ENCODE results near the gene COTL1.

COTL1 gene

DNA sequence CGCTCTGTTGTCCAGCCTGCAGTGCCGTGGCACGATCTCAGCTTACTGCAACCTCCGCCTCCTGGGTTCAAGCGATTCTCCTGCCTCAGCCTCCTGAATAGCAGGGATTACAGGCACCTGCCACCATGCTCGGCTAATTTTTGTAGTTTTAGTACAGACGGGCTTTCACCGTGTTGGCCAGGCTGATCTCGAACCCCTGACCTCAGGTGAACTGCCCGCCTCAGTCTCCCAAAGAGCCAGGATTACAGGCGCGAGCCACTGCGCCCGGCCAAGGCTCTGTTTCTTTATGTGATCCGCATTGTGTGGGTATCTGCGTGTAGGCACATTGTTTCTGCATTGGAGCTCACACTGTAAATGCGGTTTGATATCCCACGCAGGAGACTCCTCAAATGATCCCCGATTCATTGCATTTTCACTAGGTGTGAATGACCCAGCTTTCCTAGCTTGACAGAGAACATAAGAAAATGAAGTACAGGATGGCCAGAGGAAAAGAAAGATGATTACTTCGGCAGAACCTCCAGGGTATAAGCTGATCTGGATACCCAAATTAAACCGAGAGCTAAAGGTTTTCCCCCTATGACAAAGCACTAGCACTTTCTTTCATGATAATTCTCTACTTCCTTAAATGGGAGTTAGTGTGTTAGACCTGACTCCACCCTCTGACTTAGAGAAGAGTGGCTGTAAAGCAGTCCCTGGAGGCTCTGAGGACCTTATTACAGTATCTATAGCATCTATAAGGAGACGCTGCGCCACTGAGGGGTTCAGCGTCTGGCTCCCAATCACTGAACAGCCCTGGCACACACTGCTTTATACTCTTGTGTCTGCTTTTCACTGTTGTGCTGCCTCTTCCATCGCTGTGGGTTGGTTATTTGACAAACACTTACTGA, 17.3 kb downstream of the COTL1 start:
- Histone ChIP-seq H3K4me1 (ENCODE audit: control insufficient read depth, insufficient read depth, low read length) (peaks cover 51% of the 10 kb centered on the region), H3K4me2 (ENCODE audit: low read length) (peak overlapping the region; percentile 72), H3K4me3 (ENCODE audit: low read length) (peak overlapping the region; percentile 18), H3K9ac (ENCODE audit: low read depth, low read length) (peak overlapping the region; percentile 57), H3K36me3 (ENCODE audit: insufficient read depth, low read length) (peaks cover 9% of the 10 kb centered on the region), H3K27me3 (ENCODE audit: control insufficient read depth, insufficient read depth, low read length) (no peaks in the 10 kb centered on the region), H3K9me3 (replicated peaks; ENCODE audit: low read length) (no peaks in the 10 kb centered on the region)

DNA sequence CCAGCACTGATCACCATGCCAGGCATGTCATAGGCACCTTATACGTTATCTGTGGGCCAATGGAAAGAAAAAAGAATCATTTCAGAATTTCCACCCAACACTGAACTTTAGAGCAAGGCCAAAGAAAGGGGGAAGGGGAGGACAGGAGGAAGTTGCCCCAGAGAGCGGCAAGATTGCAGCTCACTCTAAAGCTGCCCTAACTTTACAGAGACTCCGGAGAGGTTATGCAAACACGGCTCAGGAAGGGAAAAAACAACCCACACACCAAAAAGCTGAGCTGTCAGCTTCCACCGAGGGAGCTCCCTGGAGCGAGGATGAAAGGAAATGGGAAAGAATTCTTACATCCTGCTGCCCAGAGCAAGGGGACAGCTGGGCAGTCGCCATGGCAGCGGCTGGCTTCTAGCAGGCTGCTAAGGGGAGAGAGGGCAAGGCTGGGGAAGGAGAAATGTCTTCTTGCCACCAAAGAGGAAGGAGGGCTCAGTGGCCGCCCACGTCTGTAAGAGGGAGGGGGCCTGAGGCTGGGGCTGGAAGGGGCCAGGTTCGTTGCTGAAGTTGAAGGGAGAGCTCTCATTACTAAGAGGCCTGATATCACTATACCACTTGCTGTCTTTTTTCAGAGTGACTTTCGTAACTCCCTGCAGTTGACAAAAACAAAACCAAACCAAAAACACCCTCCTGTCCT, 18.2 kb downstream of the COTL1 start:
- H3K4me3 ChIP-seq (ENCODE audit: low read length), result peak overlapping the region; percentile 29
- peaks cover 5% of the 10 kb centered on the region for H3K36me3 ChIP-seq (ENCODE audit: insufficient read depth, low read length)
- no peaks in the 10 kb centered on the region for H3K9me3 ChIP-seq (replicated peaks; ENCODE audit: low read length)
- H3K9ac ChIP-seq (ENCODE audit: low read depth, low read length), result peak overlapping the region; percentile 57
- H3K4me1 ChIP-seq (ENCODE audit: control insufficient read depth, insufficient read depth, low read length), result peaks cover 51% of the 10 kb centered on the region
- peak overlapping the region; percentile 72 for H3K4me2 ChIP-seq (ENCODE audit: low read length)
- no peaks in the 10 kb centered on the region for H3K27me3 ChIP-seq (ENCODE audit: control insufficient read depth, insufficient read depth, low read length)

DNA sequence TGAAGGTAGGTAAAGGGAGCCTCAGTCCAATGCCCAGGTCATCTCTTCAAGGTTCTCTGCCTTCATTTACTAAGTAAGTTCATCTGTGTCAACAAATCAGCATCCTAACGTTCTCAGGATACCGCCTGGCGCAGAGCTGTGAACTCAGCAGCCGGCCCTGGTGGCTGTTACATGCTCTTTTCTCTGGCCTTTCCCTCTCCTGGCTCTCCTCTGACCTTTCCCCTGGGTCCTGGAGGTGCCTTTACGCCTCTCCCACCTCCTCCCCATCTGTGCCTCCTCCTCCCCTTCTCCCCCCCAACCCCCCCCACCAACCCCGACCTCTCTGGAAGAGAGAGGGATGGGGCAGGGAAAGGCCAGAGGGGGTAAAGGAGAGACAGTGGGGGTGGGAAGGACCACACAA, 19.5 kb downstream of the COTL1 start:
- Histone ChIP-seq H3K4me2 (ENCODE audit: low read length) (no peak overlapping the region), H3K4me1 (ENCODE audit: control insufficient read depth, insufficient read depth, low read length) (peaks cover 48% of the 10 kb centered on the region), H3K27me3 (ENCODE audit: control insufficient read depth, insufficient read depth, low read length) (no peaks in the 10 kb centered on the region), H3K9me3 (replicated peaks; ENCODE audit: low read length) (no peaks in the 10 kb centered on the region), H3K36me3 (ENCODE audit: insufficient read depth, low read length) (peaks cover 10% of the 10 kb centered on the region), H3K9ac (ENCODE audit: low read depth, low read length) (no peak overlapping the region), H3K4me3 (ENCODE audit: low read length) (no peak overlapping the region)

DNA sequence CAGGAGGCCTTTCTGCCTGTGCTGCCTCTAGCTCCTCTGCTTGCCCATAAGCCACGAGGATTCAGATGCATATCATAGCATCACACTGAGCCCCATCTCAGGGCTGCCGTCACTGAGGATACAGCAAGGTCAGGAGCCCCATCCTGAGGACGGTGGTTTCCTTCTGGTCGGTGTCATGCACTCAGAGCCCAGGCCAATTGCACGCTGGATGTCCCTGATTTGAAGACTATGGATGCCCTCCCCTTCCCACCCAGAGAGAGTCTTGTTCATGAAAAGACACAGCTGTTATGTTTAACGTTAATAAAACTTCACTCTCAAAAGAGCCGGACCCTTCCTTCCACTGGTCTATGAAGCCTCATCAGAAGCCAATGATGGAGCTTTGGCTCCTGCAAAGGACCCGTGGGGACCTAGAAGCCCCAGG, 19.9 kb downstream of the COTL1 start:
- Histone ChIP-seq H3K36me3 (ENCODE audit: insufficient read depth, low read length) (peaks cover 13% of the 10 kb centered on the region), H3K4me2 (ENCODE audit: low read length) (no peak overlapping the region), H3K9ac (ENCODE audit: low read depth, low read length) (no peak overlapping the region), H3K27me3 (ENCODE audit: control insufficient read depth, insufficient read depth, low read length) (no peaks in the 10 kb centered on the region), H3K4me3 (ENCODE audit: low read length) (no peak overlapping the region), H3K9me3 (replicated peaks; ENCODE audit: low read length) (no peaks in the 10 kb centered on the region), H3K4me1 (ENCODE audit: control insufficient read depth, insufficient read depth, low read length) (peaks cover 45% of the 10 kb centered on the region)

DNA sequence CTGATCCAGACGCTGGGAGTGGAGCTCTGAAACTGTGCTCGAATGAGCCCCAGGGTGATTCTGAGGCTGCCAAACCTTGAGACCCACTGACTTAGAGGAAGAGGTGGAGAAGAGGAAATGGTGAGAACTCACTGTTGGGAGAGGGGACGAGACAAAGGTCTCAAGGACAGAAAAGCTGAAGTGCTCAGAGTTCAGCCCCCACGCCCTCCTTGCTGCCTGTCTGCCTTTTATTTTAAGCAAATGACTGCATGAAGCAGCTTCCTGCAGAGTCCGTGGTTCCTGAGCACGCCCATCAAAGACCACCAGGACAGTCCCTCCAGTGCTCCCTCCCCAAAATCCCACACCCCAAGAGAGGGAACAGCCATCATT, 20.4 kb downstream of the COTL1 start:
- H3K27me3 ChIP-seq (ENCODE audit: control insufficient read depth, insufficient read depth, low read length), result no peaks in the 10 kb centered on the region
- peaks cover 17% of the 10 kb centered on the region for H3K36me3 ChIP-seq (ENCODE audit: insufficient read depth, low read length)
- no peak overlapping the region for H3K4me2 ChIP-seq (ENCODE audit: low read length)
- H3K9me3 ChIP-seq (replicated peaks; ENCODE audit: low read length), result no peaks in the 10 kb centered on the region
- H3K4me3 ChIP-seq (ENCODE audit: low read length), result no peak overlapping the region
- no peak overlapping the region for H3K9ac ChIP-seq (ENCODE audit: low read depth, low read length)
- H3K4me1 ChIP-seq (ENCODE audit: control insufficient read depth, insufficient read depth, low read length), result peaks cover 41% of the 10 kb centered on the region

DNA sequence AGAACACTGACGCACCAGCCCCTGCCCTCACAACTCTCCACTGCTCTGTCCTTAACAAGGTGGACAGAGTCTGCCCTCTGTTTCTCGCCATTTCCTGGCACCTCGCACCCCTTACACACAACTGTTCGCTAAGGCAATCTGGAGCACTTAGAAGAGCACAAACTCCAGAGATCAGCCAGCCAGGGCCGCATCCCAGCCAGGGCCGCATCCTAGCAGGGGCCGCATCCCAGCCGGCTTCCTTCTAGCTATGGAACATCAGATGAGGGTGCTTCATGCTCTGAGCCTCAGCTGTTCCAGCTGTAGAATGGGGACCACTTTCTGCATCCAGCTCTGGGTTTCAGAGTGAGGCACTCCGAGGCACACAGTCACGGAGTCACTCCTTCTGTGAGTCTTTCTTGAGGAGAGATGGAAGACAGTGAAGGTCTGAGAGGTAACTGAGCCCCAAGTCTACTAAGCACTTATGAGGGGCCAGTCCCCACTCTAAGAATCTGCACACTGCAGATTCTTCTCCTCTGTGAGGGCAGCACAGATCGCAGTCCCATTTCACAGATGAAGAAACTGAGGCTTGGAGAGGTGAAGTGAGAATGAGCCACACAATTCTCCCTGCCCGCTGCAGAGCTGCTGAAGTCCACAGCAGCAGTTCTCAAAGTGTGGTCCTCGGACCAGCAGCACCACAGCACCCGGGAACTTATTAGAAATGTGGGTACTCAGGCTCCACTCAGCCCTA, 20.9 kb downstream of the COTL1 start:
- Histone ChIP-seq H3K36me3 (ENCODE audit: insufficient read depth, low read length) (peaks cover 19% of the 10 kb centered on the region), H3K9ac (ENCODE audit: low read depth, low read length) (no peak overlapping the region), H3K27me3 (ENCODE audit: control insufficient read depth, insufficient read depth, low read length) (no peaks in the 10 kb centered on the region), H3K4me2 (ENCODE audit: low read length) (no peak overlapping the region), H3K9me3 (replicated peaks; ENCODE audit: low read length) (no peaks in the 10 kb centered on the region), H3K4me1 (ENCODE audit: control insufficient read depth, insufficient read depth, low read length) (peaks cover 36% of the 10 kb centered on the region), H3K4me3 (ENCODE audit: low read length) (no peak overlapping the region)

DNA sequence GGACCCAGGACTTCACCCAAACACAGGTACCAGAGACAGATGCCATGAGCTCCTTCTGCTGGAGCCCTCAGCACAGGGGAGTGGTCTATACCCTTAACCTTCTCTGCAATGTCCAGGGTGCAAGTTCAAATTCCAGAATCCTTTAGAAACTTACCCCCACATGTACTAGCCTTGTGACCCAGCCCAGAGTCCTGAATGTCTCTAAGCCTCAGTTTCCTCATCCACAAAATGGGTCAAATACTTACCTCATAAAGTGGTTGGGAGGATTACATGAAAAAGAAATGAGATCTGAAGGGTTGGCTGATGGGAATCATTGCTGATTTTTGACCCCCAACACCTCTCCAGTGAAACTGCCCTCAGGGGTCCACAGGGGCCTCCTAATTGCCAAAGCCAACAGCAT, 21.7 kb downstream of the COTL1 start:
- Histone ChIP-seq H3K27me3 (ENCODE audit: control insufficient read depth, insufficient read depth, low read length) (no peaks in the 10 kb centered on the region), H3K9me3 (replicated peaks; ENCODE audit: low read length) (no peaks in the 10 kb centered on the region), H3K36me3 (ENCODE audit: insufficient read depth, low read length) (peaks cover 19% of the 10 kb centered on the region), H3K9ac (ENCODE audit: low read depth, low read length) (no peak overlapping the region), H3K4me2 (ENCODE audit: low read length) (no peak overlapping the region), H3K4me3 (ENCODE audit: low read length) (no peak overlapping the region), H3K4me1 (ENCODE audit: control insufficient read depth, insufficient read depth, low read length) (peaks cover 28% of the 10 kb centered on the region)

DNA sequence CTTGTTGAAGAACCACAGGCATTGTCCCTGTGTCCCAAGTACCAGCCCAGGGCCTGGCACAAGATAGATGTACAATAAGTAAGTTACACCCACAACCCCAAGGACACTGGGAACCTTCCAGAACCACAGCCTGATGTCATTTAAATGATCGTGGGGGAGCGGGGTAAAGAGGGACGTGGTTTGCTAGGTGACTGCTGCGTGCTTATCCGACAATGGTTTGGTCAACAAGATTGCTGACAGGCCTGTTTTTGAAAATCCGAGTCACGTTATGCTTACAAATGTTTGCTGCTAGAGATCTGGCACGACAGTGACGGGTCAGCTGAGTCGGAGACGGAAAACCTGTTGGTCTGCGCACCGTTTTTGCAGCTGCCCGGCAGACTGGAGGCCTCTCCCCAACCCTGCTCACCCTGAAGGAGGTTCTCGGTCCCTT, 22.8 kb downstream of the COTL1 start:
- Histone ChIP-seq H3K9me3 (replicated peaks; ENCODE audit: low read length) (no peaks in the 10 kb centered on the region), H3K4me3 (ENCODE audit: low read length) (no peak overlapping the region), H3K27me3 (ENCODE audit: control insufficient read depth, insufficient read depth, low read length) (no peaks in the 10 kb centered on the region), H3K4me1 (ENCODE audit: control insufficient read depth, insufficient read depth, low read length) (peaks cover 17% of the 10 kb centered on the region), H3K4me2 (ENCODE audit: low read length) (no peak overlapping the region), H3K36me3 (ENCODE audit: insufficient read depth, low read length) (peaks cover 16% of the 10 kb centered on the region), H3K9ac (ENCODE audit: low read depth, low read length) (no peak overlapping the region)

DNA sequence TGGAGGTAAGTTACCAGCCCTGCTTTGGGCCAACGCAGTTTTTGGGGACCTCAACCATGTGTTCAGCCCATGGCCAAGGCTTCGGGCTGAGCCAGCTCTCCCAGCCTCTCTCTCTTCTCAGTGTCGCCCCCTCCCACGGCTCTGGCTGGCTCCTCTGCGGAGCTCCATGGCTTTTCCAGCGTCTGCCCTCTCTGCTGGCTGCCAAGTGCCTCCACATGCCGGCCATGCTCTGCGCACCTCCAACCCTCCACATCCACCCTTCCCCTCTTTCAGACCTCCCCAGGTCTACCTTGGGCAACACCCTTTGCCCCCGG, 23.2 kb downstream of the COTL1 start:
- no peak overlapping the region for H3K4me3 ChIP-seq (ENCODE audit: low read length)
- H3K36me3 ChIP-seq (ENCODE audit: insufficient read depth, low read length), result peaks cover 20% of the 10 kb centered on the region
- no peaks in the 10 kb centered on the region for H3K27me3 ChIP-seq (ENCODE audit: control insufficient read depth, insufficient read depth, low read length)
- H3K9me3 ChIP-seq (replicated peaks; ENCODE audit: low read length), result no peaks in the 10 kb centered on the region
- peaks cover 13% of the 10 kb centered on the region for H3K4me1 ChIP-seq (ENCODE audit: control insufficient read depth, insufficient read depth, low read length)
- no peak overlapping the region for H3K9ac ChIP-seq (ENCODE audit: low read depth, low read length)
- no peak overlapping the region for H3K4me2 ChIP-seq (ENCODE audit: low read length)

DNA sequence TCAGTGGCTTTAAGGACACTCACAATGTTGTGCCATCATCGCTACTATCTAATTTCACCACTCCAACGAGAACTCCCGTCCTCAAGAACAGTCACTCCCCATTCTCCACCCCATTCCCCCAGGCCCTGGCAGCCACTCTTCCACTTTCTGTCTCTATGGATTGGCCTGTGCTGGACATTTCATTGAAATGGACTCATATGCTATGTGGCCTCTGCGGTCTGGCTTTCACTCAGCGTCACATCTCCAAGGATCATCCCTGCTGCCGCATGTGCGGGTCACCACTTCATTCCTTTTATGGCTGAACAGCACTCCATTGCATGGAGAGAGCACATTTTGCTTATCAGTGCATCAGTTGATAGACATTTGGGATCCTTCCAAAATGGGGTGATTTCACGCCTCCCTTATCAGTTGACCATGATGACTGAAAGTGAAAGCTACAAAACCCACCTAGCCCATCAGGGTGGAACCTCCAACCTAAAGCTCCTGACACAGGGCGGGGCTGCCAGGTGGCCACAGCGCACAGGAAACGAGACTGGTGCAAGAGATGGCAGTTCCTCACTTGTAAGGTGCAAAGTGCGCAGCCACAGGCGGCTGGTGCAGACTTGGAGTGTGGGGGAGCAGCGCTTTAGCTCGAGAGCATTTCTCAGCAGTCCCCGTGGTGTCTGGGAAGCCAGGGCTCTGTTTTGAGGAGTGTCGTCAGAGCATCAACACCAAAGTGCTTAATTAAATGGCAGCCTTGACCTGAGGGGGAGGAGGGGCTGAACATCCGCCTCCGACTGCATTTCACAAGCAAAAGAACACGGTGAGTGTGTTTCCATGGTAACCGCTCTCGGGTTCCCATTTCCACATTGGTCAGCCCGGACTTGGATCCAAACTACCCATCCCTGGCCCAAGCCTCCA, 23.8 kb downstream of the COTL1 start:
- Histone ChIP-seq H3K27me3 (ENCODE audit: control insufficient read depth, insufficient read depth, low read length) (no peaks in the 10 kb centered on the region), H3K9me3 (replicated peaks; ENCODE audit: low read length) (no peaks in the 10 kb centered on the region), H3K36me3 (ENCODE audit: insufficient read depth, low read length) (peaks cover 26% of the 10 kb centered on the region), H3K4me2 (ENCODE audit: low read length) (no peak overlapping the region), H3K4me1 (ENCODE audit: control insufficient read depth, insufficient read depth, low read length) (peaks cover 7% of the 10 kb centered on the region), H3K4me3 (ENCODE audit: low read length) (no peak overlapping the region), H3K9ac (ENCODE audit: low read depth, low read length) (no peak overlapping the region)

DNA sequence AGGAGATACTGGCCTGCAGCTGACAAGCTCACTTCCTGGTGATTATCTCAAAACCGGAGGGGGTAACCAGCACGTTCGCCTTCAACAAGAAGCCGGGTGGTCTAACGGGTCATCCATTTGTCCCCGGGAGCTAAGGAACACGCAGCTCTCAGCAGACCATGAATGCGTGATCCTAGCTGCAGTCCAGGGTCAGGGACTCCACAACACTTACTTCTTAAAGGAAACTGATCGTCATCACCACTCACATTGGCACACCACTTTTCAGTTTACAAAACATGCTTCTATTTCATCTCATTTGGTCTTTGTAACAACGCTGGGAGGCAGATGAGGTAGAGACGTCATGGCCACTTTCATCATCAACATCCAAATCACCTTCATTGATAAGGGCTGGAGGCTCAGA, 25.2 kb downstream of the COTL1 start:
- Histone ChIP-seq H3K4me1 (ENCODE audit: control insufficient read depth, insufficient read depth, low read length) (no peaks in the 10 kb centered on the region), H3K4me3 (ENCODE audit: low read length) (no peak overlapping the region)

More for the DNA sequence above, 25.2 kb downstream of the COTL1 start:
- no peaks in the 10 kb centered on the region for H3K27me3 ChIP-seq (ENCODE audit: control insufficient read depth, insufficient read depth, low read length)
- no peak overlapping the region for H3K4me2 ChIP-seq (ENCODE audit: low read length)
- peaks cover 35% of the 10 kb centered on the region for H3K36me3 ChIP-seq (ENCODE audit: insufficient read depth, low read length)
- H3K9me3 ChIP-seq (replicated peaks; ENCODE audit: low read length), result no peaks in the 10 kb centered on the region
- H3K9ac ChIP-seq (ENCODE audit: low read depth, low read length), result no peak overlapping the region
